ENCODE measurements around the gene C1orf35.

C1orf35 gene

GRCh38 chr1:228102791-228103620, at the start of gene C1orf35:
C1orf35 (minus strand) TSS chr1:228103325; CDS start chr1:228103227, 98 bp downstream.
- DNase-seq (ENCODE audit: low read depth in 1 of 2, low spot score in 1 of 2), result peak; percentile 82 to 93

DNA sequence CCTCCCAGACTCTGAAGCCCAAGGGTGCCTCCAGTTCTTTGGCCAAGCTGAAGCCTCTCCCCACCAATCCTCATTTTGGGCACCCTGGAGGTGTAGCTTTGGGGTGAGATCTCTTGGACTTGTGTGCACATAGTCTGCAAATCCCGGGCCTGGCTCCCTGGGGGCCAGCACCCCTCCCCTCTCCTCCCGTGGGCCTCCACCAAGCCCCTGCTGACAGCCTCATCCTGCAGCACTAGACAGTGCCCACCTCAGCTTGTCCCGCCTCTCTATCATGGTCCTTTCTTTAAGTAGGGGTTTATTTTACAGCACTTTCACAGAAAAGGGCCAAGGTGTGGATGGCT, 49.8 kb upstream of the C1orf35 start:
- no peak for DNase-seq (ENCODE audit: low read depth in 1 of 2, low spot score in 1 of 2)

GRCh38 chr1:228152097-228152917, 49.2 kb upstream of the C1orf35 start:
- no peak for DNase-seq (ENCODE audit: low read depth in 1 of 2, low spot score in 1 of 2)

DNA sequence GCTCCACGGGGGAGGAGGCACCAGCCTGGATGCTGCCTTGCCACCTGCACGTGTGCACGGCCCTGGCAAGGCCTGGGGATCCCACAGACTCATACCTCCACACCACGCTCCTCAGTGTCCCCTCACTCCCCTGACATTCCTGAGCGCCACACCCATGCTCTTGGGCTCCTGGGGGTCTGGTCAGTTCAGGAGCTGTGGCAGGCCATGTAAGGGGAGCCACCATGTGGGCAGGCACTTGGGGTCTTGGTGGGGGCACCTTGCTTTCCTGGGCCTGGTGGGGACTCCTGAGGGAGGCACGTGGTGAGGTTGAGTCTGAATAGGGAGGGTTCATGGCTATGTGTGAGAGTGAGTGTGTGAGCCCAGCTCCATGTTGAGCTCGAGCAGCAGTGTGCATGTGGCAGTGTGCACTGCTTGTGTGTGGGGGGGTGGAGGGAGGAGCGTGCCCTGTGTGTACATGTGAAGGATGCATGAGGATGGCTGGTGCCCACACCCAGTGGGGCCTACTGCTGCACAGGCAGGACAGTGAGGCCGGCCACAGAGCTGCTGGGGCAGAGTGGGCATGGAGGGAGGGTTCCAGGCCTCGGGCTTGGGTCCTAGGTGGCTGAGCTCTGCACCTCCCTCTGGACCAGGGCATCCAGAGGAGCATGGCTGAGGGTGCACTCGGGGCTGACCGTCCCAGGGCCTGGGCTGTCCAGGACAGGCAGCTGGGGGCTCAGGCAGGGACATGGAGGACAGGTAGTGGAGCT, 48.2 kb upstream of the C1orf35 start:
- DNase-seq (ENCODE audit: low read depth in 1 of 2, low spot score in 1 of 2), result no peak

- DNase-seq (ENCODE audit: low read depth in 1 of 2, low spot score in 1 of 2), result no peak
Measured at GRCh38 chr1:228150461-228151179, 47.5 kb upstream of the C1orf35 start.

DNA sequence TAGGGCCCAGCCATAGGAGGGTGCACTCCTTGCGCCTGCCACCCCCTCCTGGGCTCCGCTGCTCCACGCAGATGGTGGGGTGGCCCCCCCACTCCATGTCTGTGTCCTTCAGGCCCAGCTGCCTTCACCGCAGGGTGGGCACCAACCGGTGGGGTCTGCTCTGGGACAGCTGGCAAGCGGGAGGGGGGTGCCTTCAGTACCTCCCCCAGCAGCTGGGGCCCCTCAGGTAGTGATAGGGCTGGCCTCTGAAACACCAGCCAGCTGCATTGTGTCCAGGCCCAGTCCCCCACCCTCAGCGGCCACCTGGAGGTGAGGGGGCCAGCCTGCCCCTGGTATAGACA, 47.0 kb upstream of the C1orf35 start:
- no peak for DNase-seq (ENCODE audit: low read depth in 1 of 2, low spot score in 1 of 2)

DNA sequence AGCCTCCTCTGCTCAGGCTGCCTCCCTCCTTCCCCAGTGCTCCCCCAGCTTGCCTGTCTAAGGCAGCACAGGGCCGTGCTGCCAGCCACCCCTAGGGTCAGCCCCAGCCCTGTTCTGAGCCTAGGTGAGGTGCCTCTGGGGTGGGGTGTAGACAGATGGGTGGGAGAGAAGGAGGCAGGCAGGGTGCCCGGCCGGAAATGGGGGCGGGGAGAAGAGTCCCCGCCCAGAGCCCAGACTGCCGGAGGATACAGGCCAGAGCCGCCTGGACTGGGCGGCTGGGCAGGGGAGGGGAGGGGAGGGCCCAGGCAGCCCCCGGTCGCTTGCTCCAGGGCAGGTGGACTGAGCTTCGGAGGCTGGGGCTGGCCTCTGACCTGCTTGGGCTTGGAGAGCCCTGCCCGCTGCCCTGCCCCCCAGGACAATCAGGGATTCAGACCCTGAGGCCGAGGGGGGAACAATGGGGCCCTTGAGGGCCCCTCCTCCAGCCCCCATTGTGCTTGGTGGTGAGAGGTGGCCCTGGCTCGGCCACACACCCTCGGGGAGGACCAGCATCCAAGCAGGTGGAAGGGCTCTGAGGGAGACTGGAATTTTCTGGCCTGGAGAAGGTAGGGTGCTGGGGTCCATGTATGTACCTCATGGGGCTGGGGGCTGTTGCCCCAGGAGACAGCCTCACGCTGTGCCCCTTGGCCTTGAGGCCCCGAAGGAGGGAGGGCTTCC, 46.4 kb upstream of the C1orf35 start, which contains the start of gene GJC2:
Gene GJC2 (plus strand): TSS at position 525 of the 714 bp plus-strand sequence. CDS start 7,829 bp downstream, outside the sequence.
- DNase-seq (ENCODE audit: low read depth in 1 of 2, low spot score in 1 of 2), result no peak

- no peak for DNase-seq (ENCODE audit: low read depth in 1 of 2, low spot score in 1 of 2)
Measured at GRCh38 chr1:228148935-228149405, 45.8 kb upstream of the C1orf35 start.

DNA sequence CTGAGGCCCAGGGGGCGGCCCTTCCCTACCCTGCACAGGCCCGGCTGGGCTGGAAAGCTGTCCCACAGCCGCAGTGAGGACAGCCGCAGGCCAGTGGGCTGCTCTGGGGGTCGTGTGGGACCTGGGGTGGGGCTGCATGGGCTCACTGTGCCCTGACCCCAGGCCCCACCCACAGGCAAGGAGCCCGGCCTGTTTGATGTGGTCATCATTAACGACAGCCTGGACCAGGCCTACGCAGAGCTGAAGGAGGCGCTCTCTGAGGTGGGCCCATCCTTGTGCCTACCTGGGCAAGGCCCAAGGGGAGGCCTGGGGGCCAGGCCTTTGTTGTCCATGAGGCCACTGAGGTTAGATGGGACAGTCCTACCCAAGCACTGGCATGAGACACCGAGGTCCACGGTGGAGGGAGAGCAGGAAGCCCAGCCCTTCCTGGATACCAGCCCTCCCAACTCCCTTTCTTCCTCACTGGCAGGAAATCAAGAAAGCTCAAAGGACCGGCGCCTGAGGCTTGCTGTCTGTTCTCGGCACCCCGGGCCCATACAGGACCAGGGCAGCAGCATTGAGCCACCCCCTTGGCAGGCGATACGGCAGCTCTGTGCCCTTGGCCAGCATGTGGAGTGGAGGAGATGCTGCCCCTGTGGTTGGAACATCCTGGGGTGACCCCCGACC, 45.2 kb upstream of the C1orf35 start:
- DNase-seq (ENCODE audit: low read depth in 1 of 2, low spot score in 1 of 2), result no peak

DNA sequence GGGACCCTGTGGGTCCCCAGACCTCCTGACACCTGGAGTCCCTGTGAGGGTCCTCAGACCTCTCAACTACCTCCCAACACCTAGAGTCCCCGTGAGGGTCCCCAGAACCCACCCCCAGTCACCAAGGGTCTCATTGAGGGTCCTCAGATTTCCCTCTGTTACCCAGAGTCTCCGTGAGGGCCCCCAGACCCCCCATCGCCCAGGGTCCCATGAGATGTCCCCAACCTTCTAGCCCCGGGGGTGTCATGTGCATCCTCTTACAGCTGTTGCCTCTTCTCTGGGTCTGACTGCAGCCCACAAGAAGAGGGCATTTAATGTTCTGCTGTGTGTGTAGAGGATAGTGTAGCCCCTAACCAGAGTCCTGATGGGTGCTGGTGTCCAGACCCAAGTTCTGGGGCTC, 44.6 kb upstream of the C1orf35 start:
- no peak for DNase-seq (ENCODE audit: low read depth in 1 of 2, low spot score in 1 of 2)

DNA sequence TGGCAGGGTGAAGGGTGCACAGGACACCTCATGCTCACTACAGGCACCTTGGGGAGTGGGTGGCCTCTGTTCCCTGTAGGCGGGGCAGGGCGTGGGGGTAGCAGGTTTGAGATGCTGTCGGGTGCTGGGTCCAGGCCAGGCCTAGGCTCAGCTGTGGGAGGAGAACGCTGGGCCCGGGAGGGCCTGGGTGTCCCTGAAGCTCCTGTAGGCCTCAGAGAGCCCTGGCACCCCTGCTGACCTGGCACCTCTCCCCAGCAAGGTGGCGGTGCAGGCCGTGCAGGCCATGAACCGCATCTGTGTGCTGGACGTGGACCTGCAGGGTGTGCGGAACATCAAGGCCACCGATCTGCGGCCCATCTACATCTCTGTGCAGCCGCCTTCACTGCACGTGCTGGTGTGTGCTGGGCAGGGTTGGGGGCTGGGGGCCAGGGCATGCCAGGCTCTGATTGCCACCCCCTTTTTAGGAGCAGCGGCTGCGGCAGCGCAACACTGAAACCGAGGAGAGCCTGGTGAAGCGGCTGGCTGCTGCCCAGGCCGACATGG, 44.1 kb upstream of the C1orf35 start:
- DNase-seq (ENCODE audit: low read depth in 1 of 2, low spot score in 1 of 2), result no peak

GRCh38 chr1:228146417-228147150, 43.5 kb upstream of the C1orf35 start:
- DNase-seq (ENCODE audit: low read depth in 1 of 2, low spot score in 1 of 2), result no peak

DNA sequence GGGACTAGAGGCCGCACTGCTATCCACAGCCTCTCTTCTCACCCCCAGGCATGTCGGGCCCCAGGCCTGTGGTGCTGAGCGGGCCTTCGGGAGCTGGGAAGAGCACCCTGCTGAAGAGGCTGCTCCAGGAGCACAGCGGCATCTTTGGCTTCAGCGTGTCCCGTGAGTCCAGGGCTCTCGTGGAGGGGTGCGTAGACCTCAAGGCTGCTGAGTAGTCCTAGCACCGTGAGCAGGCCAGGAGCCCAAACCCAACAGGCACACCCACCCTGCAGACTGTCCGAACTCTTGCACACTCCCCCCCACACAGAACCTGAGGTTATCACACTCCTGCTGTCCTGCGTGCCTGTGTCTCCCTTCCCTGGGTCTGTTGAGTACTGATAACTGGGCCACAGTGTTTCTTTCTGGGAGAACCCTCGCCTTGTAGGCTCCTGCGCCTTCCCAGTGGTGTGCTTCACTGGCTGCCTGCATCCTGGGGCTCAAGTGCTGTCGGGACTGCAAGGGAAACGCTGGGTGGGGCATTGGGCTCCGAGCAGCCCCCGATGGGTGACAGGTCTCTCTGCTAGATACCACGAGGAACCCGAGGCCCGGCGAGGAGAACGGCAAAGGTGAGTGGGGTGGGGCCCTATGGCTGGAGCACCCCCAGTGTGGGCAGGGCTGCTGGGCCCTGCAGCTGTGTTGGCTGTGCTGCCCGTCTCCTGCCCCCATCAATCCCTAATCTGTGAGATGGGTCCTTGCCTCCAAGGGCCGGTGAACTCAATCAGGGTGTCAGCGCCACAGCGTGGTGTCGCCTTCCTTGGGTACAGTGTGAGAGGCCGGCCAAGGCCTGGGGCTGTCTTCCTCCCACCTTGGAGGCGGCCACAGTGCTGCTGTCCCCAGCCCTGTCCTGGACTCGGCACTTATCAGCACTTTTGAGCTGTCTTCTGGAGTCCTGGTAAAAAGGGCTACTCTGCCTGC, 42.6 kb upstream of the C1orf35 start:
- DNase-seq (ENCODE audit: low read depth in 1 of 2, low spot score in 1 of 2), result no peak

GRCh38 chr1:228144993-228145343, 41.8 kb upstream of the C1orf35 start:
- no peak for DNase-seq (ENCODE audit: low read depth in 1 of 2, low spot score in 1 of 2)

GRCh38 chr1:228144193-228144992, 41.3 kb upstream of the C1orf35 start:
- no peak for DNase-seq (ENCODE audit: low read depth in 1 of 2, low spot score in 1 of 2)

- DNase-seq (ENCODE audit: low read depth in 1 of 2, low spot score in 1 of 2), result no peak
Measured at GRCh38 chr1:228143480-228144192, 40.5 kb upstream of the C1orf35 start.

Data from stimulated activated CD4-positive, alpha-beta T cell treated with anti-CD3 and anti-CD28 coated beads, Interleukin-15, amount 100 ng/mL, for 1 hour (primary cell).